ENCODE measurements around the gene GIN1. TPM values are rescaled to one million over a fixed set of nuclear protein-coding genes. Genes with fewer than 3 reads are reported as not detected.

The GIN1 gene
- total and polyA plus RNA-seq, 9 of the 15 experiments (the other 6 are each of a cell fraction or from before 2014, with no cell fraction given) = 2.4 to 9.8 (median 7.8) TPM

DNA sequence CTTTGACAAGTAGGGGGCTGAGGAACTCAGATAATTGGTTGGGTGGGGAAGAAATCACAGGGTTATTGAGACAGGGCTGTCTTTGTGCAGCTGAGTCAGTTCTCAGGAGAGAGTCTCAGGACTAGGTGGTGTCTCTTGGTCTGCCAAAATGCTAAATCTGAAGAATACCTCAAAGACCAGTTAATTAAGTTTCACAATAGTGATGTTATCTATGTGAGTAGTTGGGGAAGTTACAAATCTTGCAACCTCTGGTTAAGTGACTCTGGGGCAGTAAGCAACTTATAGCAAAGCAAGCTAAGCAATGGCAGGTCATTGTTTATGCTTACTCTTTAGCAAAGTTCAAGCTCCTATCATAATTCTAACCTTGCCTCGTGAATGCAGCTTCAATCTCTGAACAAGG, 53.6 kb downstream of the GIN1 start:
- Histone ChIP-seq H3K9me1 (ENCODE audit: control insufficient read depth, insufficient read depth, low read length) (no peaks in the 10 kb centered on the region), H3K79me2 (ENCODE audit: control insufficient read depth, insufficient read depth, low read length) (no peaks in the 10 kb centered on the region), H3K9me3 (replicated peaks; ENCODE audit: control insufficient read depth, insufficient read depth, low read depth, low read length) (no peaks in the 10 kb centered on the region), H3K27me3 (ENCODE audit: control insufficient read depth in 2 of 2, insufficient read depth in 2 of 2, low read length in 2 of 2) (no peaks in the 10 kb centered on the region), H3K36me3 (ENCODE audit: control insufficient read depth, insufficient read depth, low read length) (no peaks in the 10 kb centered on the region), H3K27ac (ENCODE audit: extremely low read depth, low read depth, low read length) (no peak overlapping the region), H2AFZ (ENCODE audit: low read depth, low read length) (no peak overlapping the region), H3K4me1 (replicated peaks in 1 of 2; ENCODE audit: control insufficient read depth in 2 of 2, insufficient read depth in 2 of 2, low read length in 2 of 2) (no peaks in the 10 kb centered on the region), H3K4me3 (no peak overlapping the region), H3K4me2 (ENCODE audit: insufficient read depth, low read length) (no peak overlapping the region), H3K9ac (ENCODE audit: insufficient read depth in 1 of 2, low read depth in 2 of 2, low read length in 2 of 2) (no peak overlapping the region), H4K20me1 (replicated peaks; ENCODE audit: control insufficient read depth, insufficient read depth, low read length) (no peaks in the 10 kb centered on the region)
- no peak for DNase-seq (ENCODE audit: extremely low read depth in 1 of 4, low spot score in 3 of 4)
- no peak for FAIRE-seq
- in situ Hi-C loops (cut with MboI) (no loop called here), intact Hi-C loops (cut with micrococcal nuclease) (loop anchor here (10.0 kb wide), 1 partner anchor 158 kb away; no protein-coding TSS in a partner anchor)
- ChIA-PET CTCF (ENCODE audit: low intra/inter-chr PET ratio) (interaction anchor here (0.7 kb wide), 1 partner anchor 70 kb away, joined by 3 read pairs; no protein-coding TSS in a partner anchor), POLR2A (interaction anchor here (1.2 kb wide), 1 partner anchor 11 kb away, joined by 3 read pairs; no protein-coding TSS in a partner anchor)
- BruUV-seq (replicated peaks) = no TSS peak
- 0% methylated on average over 1 of the region's 1 CpG for WGBS (ENCODE audit: insufficient coverage, low coverage, missing lambda C conversion rate)
- ATAC-seq = no peak
- TF ChIP-seq, protein P1, sequence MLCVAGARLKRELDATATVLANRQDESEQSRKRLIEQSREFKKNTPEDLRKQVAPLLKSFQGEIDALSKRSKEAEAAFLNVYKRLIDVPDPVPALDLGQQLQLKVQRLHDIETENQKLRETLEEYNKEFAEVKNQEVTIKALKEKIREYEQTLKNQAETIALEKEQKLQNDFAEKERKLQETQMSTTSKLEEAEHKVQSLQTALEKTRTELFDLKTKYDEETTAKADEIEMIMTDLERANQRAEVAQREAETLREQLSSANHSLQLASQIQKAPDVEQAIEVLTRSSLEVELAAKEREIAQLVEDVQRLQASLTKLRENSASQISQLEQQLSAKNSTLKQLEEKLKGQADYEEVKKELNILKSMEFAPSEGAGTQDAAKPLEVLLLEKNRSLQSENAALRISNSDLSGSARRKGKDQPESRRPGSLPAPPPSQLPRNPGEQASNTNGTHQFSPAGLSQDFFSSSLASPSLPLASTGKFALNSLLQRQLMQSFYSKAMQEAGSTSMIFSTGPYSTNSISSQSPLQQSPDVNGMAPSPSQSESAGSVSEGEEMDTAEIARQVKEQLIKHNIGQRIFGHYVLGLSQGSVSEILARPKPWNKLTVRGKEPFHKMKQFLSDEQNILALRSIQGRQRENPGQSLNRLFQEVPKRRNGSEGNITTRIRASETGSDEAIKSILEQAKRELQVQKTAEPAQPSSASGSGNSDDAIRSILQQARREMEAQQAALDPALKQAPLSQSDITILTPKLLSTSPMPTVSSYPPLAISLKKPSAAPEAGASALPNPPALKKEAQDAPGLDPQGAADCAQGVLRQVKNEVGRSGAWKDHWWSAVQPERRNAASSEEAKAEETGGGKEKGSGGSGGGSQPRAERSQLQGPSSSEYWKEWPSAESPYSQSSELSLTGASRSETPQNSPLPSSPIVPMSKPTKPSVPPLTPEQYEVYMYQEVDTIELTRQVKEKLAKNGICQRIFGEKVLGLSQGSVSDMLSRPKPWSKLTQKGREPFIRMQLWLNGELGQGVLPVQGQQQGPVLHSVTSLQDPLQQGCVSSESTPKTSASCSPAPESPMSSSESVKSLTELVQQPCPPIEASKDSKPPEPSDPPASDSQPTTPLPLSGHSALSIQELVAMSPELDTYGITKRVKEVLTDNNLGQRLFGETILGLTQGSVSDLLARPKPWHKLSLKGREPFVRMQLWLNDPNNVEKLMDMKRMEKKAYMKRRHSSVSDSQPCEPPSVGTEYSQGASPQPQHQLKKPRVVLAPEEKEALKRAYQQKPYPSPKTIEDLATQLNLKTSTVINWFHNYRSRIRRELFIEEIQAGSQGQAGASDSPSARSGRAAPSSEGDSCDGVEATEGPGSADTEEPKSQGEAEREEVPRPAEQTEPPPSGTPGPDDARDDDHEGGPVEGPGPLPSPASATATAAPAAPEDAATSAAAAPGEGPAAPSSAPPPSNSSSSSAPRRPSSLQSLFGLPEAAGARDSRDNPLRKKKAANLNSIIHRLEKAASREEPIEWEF (CRISPR knock-in tag; IDR thresholded peaks at IDR 0.05) = no peak
- TF ChIP-seq POLR2A (conservative IDR thresholded peaks at IDR 0.05) (no peak), BRD9 (IDR thresholded peaks at IDR 0.05; ENCODE audit: low read depth, partially characterized antibody) (no peak), MTA2 (IDR thresholded peaks at IDR 0.05; ENCODE audit: low read depth) (no peak), NBN (IDR thresholded peaks at IDR 0.05; ENCODE audit: low read depth) (no peak), ZNF57 (CRISPR knock-in tag; IDR thresholded peaks at IDR 0.05) (no peak), PCBP2 (IDR thresholded peaks at IDR 0.05; ENCODE audit: low read depth, low read length, poor library complexity, severe bottlenecking) (no peak), RFX7 (CRISPR knock-in tag; IDR thresholded peaks at IDR 0.05) (no peak), ZKSCAN3 (CRISPR knock-in tag; IDR thresholded peaks at IDR 0.05) (no peak), NR2F6 (CRISPR knock-in tag; IDR thresholded peaks at IDR 0.05) (no peak), CEBPB (tag; IDR thresholded peaks at IDR 0.05) (0 out of 2 replicates have a peak, but pooled peaks have one; percentile 21)
- TF ChIP-seq, protein P2, sequence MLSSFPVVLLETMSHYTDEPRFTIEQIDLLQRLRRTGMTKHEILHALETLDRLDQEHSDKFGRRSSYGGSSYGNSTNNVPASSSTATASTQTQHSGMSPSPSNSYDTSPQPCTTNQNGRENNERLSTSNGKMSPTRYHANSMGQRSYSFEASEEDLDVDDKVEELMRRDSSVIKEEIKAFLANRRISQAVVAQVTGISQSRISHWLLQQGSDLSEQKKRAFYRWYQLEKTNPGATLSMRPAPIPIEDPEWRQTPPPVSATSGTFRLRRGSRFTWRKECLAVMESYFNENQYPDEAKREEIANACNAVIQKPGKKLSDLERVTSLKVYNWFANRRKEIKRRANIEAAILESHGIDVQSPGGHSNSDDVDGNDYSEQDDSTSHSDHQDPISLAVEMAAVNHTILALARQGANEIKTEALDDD (IDR thresholded peaks at IDR 0.05) = peak; percentile 63
- TF ChIP-seq, protein P3, sequence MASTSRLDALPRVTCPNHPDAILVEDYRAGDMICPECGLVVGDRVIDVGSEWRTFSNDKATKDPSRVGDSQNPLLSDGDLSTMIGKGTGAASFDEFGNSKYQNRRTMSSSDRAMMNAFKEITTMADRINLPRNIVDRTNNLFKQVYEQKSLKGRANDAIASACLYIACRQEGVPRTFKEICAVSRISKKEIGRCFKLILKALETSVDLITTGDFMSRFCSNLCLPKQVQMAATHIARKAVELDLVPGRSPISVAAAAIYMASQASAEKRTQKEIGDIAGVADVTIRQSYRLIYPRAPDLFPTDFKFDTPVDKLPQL (IDR thresholded peaks at IDR 0.05; ENCODE audit: extremely low read depth, insufficient read length) = no peak
- TF ChIP-seq, protein P4, sequence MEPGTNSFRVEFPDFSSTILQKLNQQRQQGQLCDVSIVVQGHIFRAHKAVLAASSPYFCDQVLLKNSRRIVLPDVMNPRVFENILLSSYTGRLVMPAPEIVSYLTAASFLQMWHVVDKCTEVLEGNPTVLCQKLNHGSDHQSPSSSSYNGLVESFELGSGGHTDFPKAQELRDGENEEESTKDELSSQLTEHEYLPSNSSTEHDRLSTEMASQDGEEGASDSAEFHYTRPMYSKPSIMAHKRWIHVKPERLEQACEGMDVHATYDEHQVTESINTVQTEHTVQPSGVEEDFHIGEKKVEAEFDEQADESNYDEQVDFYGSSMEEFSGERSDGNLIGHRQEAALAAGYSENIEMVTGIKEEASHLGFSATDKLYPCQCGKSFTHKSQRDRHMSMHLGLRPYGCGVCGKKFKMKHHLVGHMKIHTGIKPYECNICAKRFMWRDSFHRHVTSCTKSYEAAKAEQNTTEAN (CRISPR knock-in tag; IDR thresholded peaks at IDR 0.05) = no peak
